SK-N-SH (cell line): ENCODE measurements around the gene BBS4. TPM values are rescaled to one million over a fixed set of nuclear protein-coding genes. Genes with fewer than 3 reads are reported as not detected.

Experiments used
- CTCF ChIA-PET: fragments of 300-600, 350-600 bp; formaldehyde crosslinking; extraction: SDS; loops from one replicate; lab custom pipeline; 2021; lab: Yijun Ruan, JAX
- POLR2A ChIA-PET: fragments of 350-600 bp; sonication (Branson Sonifier 250); formaldehyde crosslinking; extraction: SDS; loops from one replicate; lab custom pipeline; 2020; ENCODE audit warnings: antibody characterized with exemption, inconsistent platforms; lab: Yijun Ruan, JAX
- DNase-seq: peaks from one replicate; pipeline ENCODE4 v3.0.0; 2012
- H2AFZ ChIP-seq: fragments of 200-600 bp; sonication (generic); 2 replicates; pipeline ENCODE4 v1.8.1; 2016; ENCODE audit warnings: antibody characterized with exemption, mild to moderate bottlenecking, low read depth
- H3F3A ChIP-seq: fragments of 200-600 bp; sonication (generic); replicated peaks from 2 replicates; pipeline ENCODE3; 2016; ENCODE audit warnings: antibody characterized with exemption, mild to moderate bottlenecking; ENCODE audit not compliant: insufficient read depth
- H3K27ac ChIP-seq, 2 experiments: fragments of 200-500 bp in 1 of 2; fragments of 200-600 bp in 1 of 2; sonication (Bioruptor generic) in 1 of 2; sonication (generic), shearing (Covaris generic) in 1 of 2; 2 replicates each; pipeline versions ENCODE4 v1.5.1 to v1.6.1; 2014 to 2016; ENCODE audit warnings: low read depth in 2 of 2, inconsistent platforms in 1 of 2, low read length in 1 of 2, mild to moderate bottlenecking in 1 of 2, mixed read lengths in 1 of 2
- H3K27me3 ChIP-seq: fragments of 200-600 bp; sonication (generic), shearing (Covaris generic); 2 replicates; pipeline ENCODE4 v1.6.1; 2016; ENCODE audit warnings: mixed run types; ENCODE audit not compliant: insufficient read depth
- H3K36me3 ChIP-seq, 2 experiments: fragments of 200-500 bp in 1 of 2; fragments of 200-600 bp in 1 of 2; sonication (Bioruptor generic) in 1 of 2; sonication (generic) in 1 of 2; replicated peaks in 1 of 2; 2 replicates each; pipeline versions ENCODE3 to v1.5.1; 2014 to 2016; ENCODE audit warnings: low read length in 1 of 2, mild to moderate bottlenecking in 1 of 2; ENCODE audit not compliant: insufficient read depth in 2 of 2, control insufficient read depth in 1 of 2
- H3K4me1 ChIP-seq, 2 experiments: fragments of 200-500 bp in 1 of 2; fragments of 200-600 bp in 1 of 2; sonication (Bioruptor generic) in 1 of 2; sonication (generic), shearing (Covaris generic) in 1 of 2; 2 replicates each; pipeline versions ENCODE4 v1.5.1 to v1.6.1; 2014 to 2016; ENCODE audit warnings: low read depth in 1 of 2, low read length in 1 of 2, mixed run types in 1 of 2; ENCODE audit not compliant: insufficient read depth in 2 of 2, control insufficient read depth in 1 of 2
- H3K4me2 ChIP-seq: fragments of 200-600 bp; sonication (generic), shearing (Covaris generic); 2 replicates; pipeline ENCODE4 v1.6.1; 2017; ENCODE audit warnings: mixed run types
- H3K4me3 ChIP-seq, 2 experiments: fragments of 200-500 bp in 1 of 2; fragments of 200-600 bp in 1 of 2; sonication (Bioruptor generic) in 1 of 2; sonication (generic), shearing (Covaris generic) in 1 of 2; 2 replicates each; pipeline versions ENCODE4 v1.5.1 to v1.8.1; 2014 to 2016; ENCODE audit warnings: low read depth in 2 of 2, inconsistent platforms in 1 of 2, low read length in 1 of 2, mild to moderate bottlenecking in 1 of 2, mixed read lengths in 1 of 2, moderate library complexity in 1 of 2
- H3K79me2 ChIP-seq: fragments of 200-600 bp; sonication (generic); 2 replicates; pipeline ENCODE4 v1.8.1; 2017; ENCODE audit warnings: mild to moderate bottlenecking; ENCODE audit not compliant: insufficient read depth
- H3K9ac ChIP-seq: fragments of 200-600 bp; sonication (generic); 2 replicates; pipeline ENCODE4 v1.6.1; 2017; ENCODE audit warnings: mixed run types
- H3K9me2 ChIP-seq: fragments of 200-600 bp; sonication (generic); 2 replicates; pipeline ENCODE4 v1.6.1; 2017; ENCODE audit warnings: mixed run types
- H3K9me3 ChIP-seq: fragments of 200-600 bp; sonication (generic); 2 replicates; pipeline ENCODE4 v1.6.1; 2017; ENCODE audit warnings: mixed run types, mild to moderate bottlenecking, moderate library complexity
- H4K20me1 ChIP-seq: fragments of 200-600 bp; sonication (generic); 2 replicates; pipeline ENCODE4 v1.6.1; 2017; ENCODE audit warnings: mild to moderate bottlenecking, mixed run types; ENCODE audit not compliant: insufficient read depth
- ELF1 ChIP-seq: IDR thresholded peaks from 2 replicates; pipeline ENCODE4 v1.4.0; 2012
- EZH2phosphoT487 ChIP-seq: fragments of 200-600 bp; sonication (generic); IDR thresholded peaks from 2 replicates; pipeline ENCODE4 v1.6.1; 2017; ENCODE audit warnings: low read depth, mixed run types, mild to moderate bottlenecking, antibody characterized with exemption, moderate library complexity, borderline replicate concordance
- FOXJ3 ChIP-seq: sonication (generic); formaldehyde crosslinking; IDR thresholded peaks from 2 replicates; pipeline ENCODE4 v1.5.1; 2020; ENCODE audit warnings: mild to moderate bottlenecking, missing genetic modification reagents
- GATA2 ChIP-seq: sonication (generic); formaldehyde crosslinking; IDR thresholded peaks from 2 replicates; pipeline ENCODE4 v1.5.0; 2020; ENCODE audit warnings: mild to moderate bottlenecking, missing genetic modification reagents
- JUND ChIP-seq: IDR thresholded peaks from 2 replicates; pipeline ENCODE4 v1.4.0; 2012
- MAX ChIP-seq: IDR thresholded peaks from 2 replicates; pipeline ENCODE4 v1.4.0; 2012; ENCODE audit warnings: low read depth
- MEF2A ChIP-seq: IDR thresholded peaks from 2 replicates; pipeline ENCODE4 v1.4.0; 2012; ENCODE audit warnings: low read depth, borderline replicate concordance
- MXI1 ChIP-seq: IDR thresholded peaks from 2 replicates; pipeline ENCODE4 v1.6.1; 2012; ENCODE audit warnings: mild to moderate bottlenecking, low read depth, low read length, improper control_type of control experiment
- NFIC ChIP-seq: IDR thresholded peaks from 2 replicates; pipeline ENCODE4 v1.4.0; 2012; ENCODE audit warnings: borderline replicate concordance
- NRF1 ChIP-seq: IDR thresholded peaks from 2 replicates; pipeline ENCODE4 v1.6.1; 2012; ENCODE audit warnings: low read depth, mild to moderate bottlenecking, low read length
- POLR2AphosphoS5 ChIP-seq: IDR thresholded peaks from 2 replicates; pipeline ENCODE4 v1.6.1; 2012; ENCODE audit warnings: low read depth, low read length
- RCOR1 ChIP-seq: fragments of 150-350 bp; IDR thresholded peaks from 2 replicates; pipeline ENCODE4 v1.6.1; 2017; ENCODE audit warnings: antibody characterized with exemption, low read length
- RXRA ChIP-seq: IDR thresholded peaks from 2 replicates; pipeline ENCODE4 v1.4.0; 2012; ENCODE audit warnings: low read depth, mild to moderate bottlenecking, borderline replicate concordance
- SIN3A ChIP-seq: IDR thresholded peaks from 2 replicates; pipeline ENCODE4 v1.6.1; 2012; ENCODE audit warnings: low read depth, mild to moderate bottlenecking, low read length, moderate library complexity, borderline replicate concordance
- SMC3 ChIP-seq: IDR thresholded peaks from 2 replicates; pipeline ENCODE4 v1.6.1; 2012; ENCODE audit warnings: low read depth, low read length, improper control_type of control experiment
- TEAD4 ChIP-seq: IDR thresholded peaks from 2 replicates; pipeline ENCODE4 v1.4.0; 2012; ENCODE audit warnings: mild to moderate bottlenecking, borderline replicate concordance; ENCODE audit not compliant: insufficient read depth
- YY1 ChIP-seq: IDR thresholded peaks from 2 replicates; pipeline ENCODE4 v1.4.0; 2012; ENCODE audit warnings: low read depth, mild to moderate bottlenecking
- ZBTB33 ChIP-seq: IDR thresholded peaks from 2 replicates; pipeline ENCODE4 v1.4.0; 2012; ENCODE audit warnings: low read depth, borderline replicate concordance
- WGBS: methylation state at CpG from one replicate; pipeline ENCODE4 v1.1.6; 2017; ENCODE audit warnings: low lambda C conversion rate; 5-methylcytosine and 5-hydroxymethylcytosine counted together
- polyA plus RNA-seq, 3 experiments: library from polyadenylated mRNA; depleted of rRNA; stranded (reverse); fragments of >200 nt; gene quantifications; 2 replicates each; pipeline ENCODE4 v1.2.3, GENCODE V29; 2012
- TF ChIP-seq, protein P1 (sequence below): IDR thresholded peaks from 2 replicates; pipeline ENCODE4 v1.6.1; 2012; ENCODE audit warnings: mild to moderate bottlenecking, low read depth, low read length, moderate library complexity
- TF ChIP-seq, protein P2 (sequence below): fragments of 150-350 bp; IDR thresholded peaks from 2 replicates; pipeline ENCODE4 v1.6.1; 2017; ENCODE audit warnings: antibody characterized with exemption, low read length, low read depth, borderline replicate concordance

Gene BBS4
- polyA plus RNA-seq, 1 of the 3 experiments (the other 2 are of a cell fraction) = 18.5 TPM

GRCh38 chr15:72722071-72722696 lies 36.2 kb downstream of the BBS4 start (continued):
- TF ChIP-seq RCOR1 = no peak
- TF ChIP-seq GATA2 = no peak
- TF ChIP-seq MAX = no peak

DNA sequence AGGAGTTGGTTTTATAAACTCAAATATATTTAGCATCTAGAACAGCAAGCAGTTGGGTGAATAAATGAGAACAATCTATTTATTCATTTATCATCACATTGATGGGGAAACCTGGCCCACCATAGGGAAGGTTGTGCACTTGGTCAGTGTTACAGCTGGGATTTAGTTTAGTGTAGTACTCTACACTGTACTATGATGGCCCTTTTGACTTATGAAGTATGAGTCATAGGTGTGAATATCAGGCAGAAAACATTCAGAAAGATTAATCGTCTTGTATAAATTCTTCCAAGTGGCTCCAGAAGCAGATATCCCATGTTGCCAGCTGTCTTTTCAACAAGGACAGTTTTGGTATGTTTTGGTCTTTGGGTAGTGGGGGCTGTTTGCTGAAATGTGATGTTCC lies 38.0 kb downstream of the BBS4 start:
- Histone ChIP-seq H3K79me2 (no peaks in the 10 kb centered on the region; the same call in 1 of the 2 replicates), H3K9ac (no peak overlapping the region), H3K4me1 (no peaks in the 10 kb centered on the region), H3K27ac (no peak overlapping the region), H3F3A (no peaks in the 10 kb centered on the region), H3K27me3 (no peaks in the 10 kb centered on the region), H3K4me2 (no peak overlapping the region), H3K4me3 (no peak overlapping the region), H2AFZ (no peak overlapping the region), H3K36me3 (peaks cover 3 to 22% of the 10 kb centered on the region in 2 experiments), H3K9me3 (no peaks in the 10 kb centered on the region), H4K20me1 (no peaks in the 10 kb centered on the region), H3K9me2 (no peaks in the 10 kb centered on the region)
- TF ChIP-seq MEF2A (no peak), EZH2phosphoT487 (no peak), RCOR1 (no peak), POLR2AphosphoS5 (no peak), JUND (no peak), NFIC (no peak), TEAD4 (no peak), RXRA (no peak), ELF1 (no peak), NRF1 (no peak), FOXJ3 (CRISPR knock-in tag) (no peak), YY1 (no peak), ZBTB33 (no peak), SMC3 (no peak), SIN3A (no peak), MAX (no peak), MXI1 (no peak)
- TF ChIP-seq, protein P1, sequence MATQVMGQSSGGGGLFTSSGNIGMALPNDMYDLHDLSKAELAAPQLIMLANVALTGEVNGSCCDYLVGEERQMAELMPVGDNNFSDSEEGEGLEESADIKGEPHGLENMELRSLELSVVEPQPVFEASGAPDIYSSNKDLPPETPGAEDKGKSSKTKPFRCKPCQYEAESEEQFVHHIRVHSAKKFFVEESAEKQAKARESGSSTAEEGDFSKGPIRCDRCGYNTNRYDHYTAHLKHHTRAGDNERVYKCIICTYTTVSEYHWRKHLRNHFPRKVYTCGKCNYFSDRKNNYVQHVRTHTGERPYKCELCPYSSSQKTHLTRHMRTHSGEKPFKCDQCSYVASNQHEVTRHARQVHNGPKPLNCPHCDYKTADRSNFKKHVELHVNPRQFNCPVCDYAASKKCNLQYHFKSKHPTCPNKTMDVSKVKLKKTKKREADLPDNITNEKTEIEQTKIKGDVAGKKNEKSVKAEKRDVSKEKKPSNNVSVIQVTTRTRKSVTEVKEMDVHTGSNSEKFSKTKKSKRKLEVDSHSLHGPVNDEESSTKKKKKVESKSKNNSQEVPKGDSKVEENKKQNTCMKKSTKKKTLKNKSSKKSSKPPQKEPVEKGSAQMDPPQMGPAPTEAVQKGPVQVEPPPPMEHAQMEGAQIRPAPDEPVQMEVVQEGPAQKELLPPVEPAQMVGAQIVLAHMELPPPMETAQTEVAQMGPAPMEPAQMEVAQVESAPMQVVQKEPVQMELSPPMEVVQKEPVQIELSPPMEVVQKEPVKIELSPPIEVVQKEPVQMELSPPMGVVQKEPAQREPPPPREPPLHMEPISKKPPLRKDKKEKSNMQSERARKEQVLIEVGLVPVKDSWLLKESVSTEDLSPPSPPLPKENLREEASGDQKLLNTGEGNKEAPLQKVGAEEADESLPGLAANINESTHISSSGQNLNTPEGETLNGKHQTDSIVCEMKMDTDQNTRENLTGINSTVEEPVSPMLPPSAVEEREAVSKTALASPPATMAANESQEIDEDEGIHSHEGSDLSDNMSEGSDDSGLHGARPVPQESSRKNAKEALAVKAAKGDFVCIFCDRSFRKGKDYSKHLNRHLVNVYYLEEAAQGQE = no peak
- TF ChIP-seq, protein P2, sequence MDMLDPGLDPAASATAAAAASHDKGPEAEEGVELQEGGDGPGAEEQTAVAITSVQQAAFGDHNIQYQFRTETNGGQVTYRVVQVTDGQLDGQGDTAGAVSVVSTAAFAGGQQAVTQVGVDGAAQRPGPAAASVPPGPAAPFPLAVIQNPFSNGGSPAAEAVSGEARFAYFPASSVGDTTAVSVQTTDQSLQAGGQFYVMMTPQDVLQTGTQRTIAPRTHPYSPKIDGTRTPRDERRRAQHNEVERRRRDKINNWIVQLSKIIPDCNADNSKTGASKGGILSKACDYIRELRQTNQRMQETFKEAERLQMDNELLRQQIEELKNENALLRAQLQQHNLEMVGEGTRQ = no peak
- DNase-seq = no peak
- CTCF ChIA-PET = interaction anchor here (1.0 to 4.2 kb wide), 5 partner anchors 10 to 550 kb away, joined by 3 to 72 read pairs (median 15); no protein-coding TSS in a partner anchor
- POLR2A ChIA-PET = no interaction called here
- 79% methylated on average over 1 of the region's 1 CpG for WGBS
